ENCODE measurements around the gene ACTR10.

The ACTR10 gene

GRCh38 chr14:58199726-58200479, at the start of gene ACTR10:
ACTR10 (plus strand) TSS chr14:58200149; CDS start chr14:58200218, 69 bp downstream.
- peak; percentile 77 for DNase-seq

DNA sequence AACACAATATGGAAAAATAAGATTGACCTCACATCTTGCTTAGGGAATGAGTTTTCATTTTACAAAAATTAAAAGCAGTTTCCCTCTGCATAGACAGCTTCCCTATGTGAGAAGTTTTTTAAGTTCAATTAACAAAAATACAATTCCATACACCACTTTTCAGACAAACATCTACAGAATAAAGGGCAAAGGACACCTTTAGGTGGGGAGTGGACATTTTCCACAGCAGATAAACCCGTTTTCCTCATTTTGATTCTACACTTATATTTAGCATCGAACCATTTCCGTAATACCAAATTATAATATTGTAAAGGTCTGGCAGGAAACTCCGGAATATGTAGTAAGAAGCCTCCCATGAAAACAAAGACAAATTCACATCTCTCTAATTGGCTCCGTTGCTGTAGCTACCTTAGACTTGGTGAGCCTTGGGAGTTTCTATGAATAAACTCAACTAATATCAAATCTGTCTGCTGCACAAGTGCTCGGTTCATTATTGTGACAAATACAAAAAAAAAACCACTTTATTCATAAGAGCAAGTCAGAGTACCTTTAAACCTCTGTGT, 49.6 kb upstream of the ACTR10 start:
- no peak for DNase-seq

- no peak for DNase-seq
These were observed 48.6 kb upstream of the ACTR10 start for GRCh38 chr14:58151133-58152013.

DNA sequence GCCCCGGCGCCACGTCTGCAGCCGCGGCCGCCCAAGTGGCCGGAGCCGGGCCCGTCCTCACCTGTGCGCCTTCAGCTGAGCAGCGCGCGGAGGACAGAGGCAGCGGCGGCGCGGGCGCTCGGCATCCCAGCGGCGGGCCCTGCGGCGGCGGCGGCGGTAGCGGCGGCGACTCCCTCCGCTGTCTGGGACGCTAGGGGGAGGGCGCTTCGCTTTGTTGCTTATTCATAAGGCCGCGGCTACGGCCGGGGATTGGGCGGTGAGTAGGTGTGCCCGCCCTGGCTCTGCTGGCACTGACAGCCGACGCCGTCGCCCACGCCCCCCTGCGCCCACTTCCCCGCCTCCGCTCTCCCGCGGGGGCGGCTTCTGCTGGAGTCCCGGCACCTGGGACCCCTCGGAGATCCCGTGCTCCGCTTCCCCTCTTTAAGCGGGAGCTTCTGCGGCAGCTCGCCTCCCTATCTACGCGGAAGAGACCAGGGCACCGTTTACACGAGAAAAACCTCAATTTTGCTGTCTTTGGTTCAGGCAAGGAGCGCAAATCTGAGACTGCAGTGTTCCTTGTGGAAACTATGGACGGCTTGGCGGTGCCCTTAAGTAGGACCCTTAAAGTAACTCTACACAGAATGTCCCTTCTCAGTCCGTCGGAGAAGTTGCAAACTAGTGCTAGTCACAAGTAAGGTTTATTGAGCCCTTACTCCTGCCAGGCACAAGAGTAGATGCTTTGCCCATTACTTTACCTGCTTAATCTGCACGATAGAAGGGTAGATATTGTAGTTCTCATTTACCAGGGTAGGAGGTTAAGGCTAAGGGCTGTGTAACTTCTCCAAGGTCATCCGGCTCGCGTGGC, 47.7 kb upstream of the ACTR10 start, which contains the start of gene ARMH4:
Gene ARMH4, minus strand, starts transcription at position 200 of the 844 bp plus-strand sequence. CDS start 12,855 bp downstream, outside the sequence.
- peak; percentile 82 for DNase-seq

DNA sequence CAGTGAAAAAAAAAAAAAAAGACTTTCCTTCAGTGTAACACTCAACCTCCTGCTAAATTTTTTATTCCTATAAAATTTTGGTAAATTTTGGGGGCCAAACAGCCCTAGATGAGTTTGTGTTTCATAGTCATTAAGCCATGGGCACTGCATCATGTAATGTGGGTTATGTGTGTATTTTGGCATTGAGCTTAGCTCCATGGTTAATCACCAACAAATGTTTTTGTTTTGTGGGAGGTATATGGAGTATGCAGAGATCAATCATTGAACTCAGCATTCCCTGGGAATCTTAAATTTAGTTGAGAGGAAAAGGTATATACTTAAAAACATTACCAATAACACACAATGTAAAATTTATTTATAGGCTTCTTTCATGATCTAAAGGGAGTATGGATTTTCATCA, 39.4 kb upstream of the ACTR10 start:
- DNase-seq, result no peak

- peak; percentile 69 for DNase-seq
These were observed 33.7 kb upstream of the ACTR10 start for GRCh38 chr14:58166005-58166983.

DNA sequence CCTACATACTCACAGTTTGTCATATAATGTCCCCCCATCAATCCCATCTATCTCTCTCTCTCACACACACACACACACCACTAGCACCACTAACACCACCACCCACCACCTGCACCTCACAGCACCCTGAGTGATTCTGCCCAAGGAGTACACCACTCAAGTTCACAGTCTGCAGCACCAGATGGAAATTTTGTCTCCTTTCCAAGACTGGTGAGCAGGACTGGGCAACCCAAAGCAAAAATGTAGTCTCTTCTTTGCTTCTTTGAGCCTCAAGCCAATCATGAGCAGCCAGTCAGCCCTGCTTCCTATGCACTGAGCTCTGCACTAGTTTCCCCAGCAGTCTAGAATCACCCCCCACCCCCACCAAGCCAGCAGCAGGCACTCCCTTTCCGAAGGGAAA, 32.9 kb upstream of the ACTR10 start:
- DNase-seq, result no peak

- DNase-seq, result no peak
These were observed 32.1 kb upstream of the ACTR10 start for GRCh38 chr14:58167891-58168290.

DNA sequence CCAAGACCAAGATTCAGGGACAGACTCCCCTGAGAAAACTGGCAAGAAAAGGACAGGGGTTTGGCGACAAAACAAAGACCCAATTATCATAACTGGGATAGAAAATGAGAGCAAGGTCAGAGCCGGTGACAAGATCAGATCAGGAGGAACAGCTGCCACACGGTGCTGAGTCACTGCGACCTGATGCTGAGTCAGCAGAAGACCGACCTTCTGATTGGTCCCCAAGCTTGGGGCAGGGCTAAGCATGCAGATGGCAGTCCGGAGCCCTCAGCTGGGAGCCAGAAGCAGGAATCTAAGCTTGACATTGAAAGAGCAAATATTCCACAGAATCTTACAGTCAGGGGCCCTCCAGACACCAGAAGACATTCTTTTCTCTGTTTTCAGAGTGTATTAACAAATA, 28.9 kb upstream of the ACTR10 start:
- peak; percentile 74 for DNase-seq

DNA sequence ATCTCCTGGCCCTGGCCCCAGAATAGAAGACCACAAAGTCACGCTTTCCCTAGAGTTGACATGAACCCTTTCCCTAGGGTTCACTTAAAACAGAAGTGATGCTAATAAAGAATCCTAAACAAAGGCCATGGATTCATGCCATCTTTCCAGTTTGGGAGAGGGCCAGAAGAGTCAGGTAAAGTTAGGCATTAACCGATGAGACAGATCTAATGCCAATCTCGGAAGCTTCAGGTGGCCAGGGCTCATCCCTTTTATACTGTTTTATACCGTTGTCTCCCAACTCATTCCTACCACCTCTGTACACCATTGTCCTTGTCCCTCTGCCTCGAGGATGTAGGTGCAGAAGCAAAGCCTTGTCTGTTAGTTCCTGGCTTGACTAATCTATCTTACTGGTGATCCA, 22.8 kb upstream of the ACTR10 start:
- no peak for DNase-seq

DNA sequence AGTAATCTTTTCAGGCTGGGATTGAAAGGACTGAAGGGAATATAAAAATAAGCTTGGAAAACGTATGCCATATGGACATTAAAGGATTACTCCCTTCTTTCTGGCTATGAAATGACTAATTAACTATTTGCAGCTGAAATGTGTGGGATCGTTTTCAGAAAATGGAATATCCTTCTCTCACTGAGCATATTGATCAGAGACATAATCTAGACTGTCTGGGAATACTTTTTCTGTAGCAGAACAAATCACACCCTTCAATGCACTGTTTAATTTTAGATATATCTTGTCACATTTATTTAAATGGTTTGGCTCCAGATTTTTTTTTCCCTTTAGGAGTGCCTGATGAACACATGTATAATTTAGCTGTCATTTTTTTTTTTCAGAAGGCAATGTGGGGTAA, 10.8 kb upstream of the ACTR10 start:
- DNase-seq, result peak; percentile 12

- no peak for DNase-seq
These were observed 8.0 kb upstream of the ACTR10 start for GRCh38 chr14:58191763-58192601.

GRCh38 chr14:58193542-58193941, 6.4 kb upstream of the ACTR10 start:
- no peak for DNase-seq

- no peak for DNase-seq
These were observed 3.8 kb upstream of the ACTR10 start for GRCh38 chr14:58196198-58196597.

DNA sequence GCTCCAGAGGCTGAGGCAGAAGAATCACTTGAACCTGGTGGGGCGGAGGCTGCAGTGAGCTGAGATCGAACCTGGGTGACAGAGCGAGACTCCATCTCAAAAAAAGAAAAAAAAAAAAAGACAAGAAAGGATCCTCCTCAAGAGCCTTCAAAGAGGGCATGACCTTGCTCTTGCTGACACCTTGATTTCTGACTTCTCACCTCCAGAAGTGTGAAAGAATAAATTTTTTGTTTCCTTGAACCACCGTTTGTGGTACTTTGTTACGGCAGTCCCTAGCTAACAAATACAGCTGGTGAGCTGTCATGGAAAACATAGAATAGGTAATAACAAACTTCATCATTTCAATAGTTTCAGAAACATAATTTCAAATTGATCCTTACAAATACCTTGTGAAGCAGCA, 1.9 kb upstream of the ACTR10 start:
- no peak for DNase-seq

- DNase-seq, result no peak
These were observed 512 bp downstream of the ACTR10 start for GRCh38 chr14:58200480-58200841.

GRCh38 chr14:58200846-58201245, 897 bp downstream of the ACTR10 start:
- no peak for DNase-seq

DNA sequence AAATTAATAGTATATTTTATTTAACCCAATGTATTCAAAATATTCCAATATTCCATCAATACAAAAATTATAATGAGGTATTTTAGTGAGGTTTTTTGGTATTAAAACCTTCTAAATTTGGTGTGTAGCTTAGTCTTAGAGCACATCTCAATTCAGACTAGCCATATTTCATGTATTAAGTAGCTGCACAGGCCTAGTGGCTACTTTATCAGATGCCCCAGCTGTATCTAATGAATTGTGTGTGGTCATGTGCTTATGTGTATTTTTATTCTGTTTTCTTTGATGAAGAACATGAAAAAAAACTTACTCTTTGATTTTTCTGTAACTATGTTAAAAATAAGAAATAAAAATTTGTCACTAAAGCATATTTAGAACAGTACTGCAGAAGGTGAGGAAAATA, 13.2 kb downstream of the ACTR10 start:
- no peak for DNase-seq

- no peak for DNase-seq
These were observed 15.4 kb downstream of the ACTR10 start for GRCh38 chr14:58215191-58215914.

DNA sequence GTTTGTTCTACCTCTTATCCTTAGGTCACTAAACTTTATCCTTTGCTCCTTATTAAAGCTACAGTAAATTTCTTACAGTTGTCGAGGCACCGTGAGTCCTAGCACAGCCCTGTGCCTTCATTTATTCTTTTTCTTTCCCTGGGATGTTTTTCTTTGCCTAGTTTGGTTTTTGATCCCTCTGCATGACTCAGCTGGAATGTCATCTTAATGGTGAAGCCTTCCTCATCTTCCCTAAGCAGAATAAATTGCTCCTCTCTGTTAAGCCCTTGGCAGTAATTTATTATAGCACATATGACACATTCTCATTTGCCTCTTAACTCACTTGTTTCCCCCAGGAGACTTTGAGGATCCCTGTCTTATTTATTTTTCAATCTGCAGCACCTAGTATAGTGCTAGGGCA, 16.6 kb downstream of the ACTR10 start:
- DNase-seq, result no peak
